Measurements from ENCODE around the gene KRTAP10-4.
"Not testable (repeated sequence)": the region's sequence is repeated elsewhere in the genome, so short reads cannot be mapped to it uniquely, and the experiment has no call there.

Gene KRTAP10-4

DNA sequence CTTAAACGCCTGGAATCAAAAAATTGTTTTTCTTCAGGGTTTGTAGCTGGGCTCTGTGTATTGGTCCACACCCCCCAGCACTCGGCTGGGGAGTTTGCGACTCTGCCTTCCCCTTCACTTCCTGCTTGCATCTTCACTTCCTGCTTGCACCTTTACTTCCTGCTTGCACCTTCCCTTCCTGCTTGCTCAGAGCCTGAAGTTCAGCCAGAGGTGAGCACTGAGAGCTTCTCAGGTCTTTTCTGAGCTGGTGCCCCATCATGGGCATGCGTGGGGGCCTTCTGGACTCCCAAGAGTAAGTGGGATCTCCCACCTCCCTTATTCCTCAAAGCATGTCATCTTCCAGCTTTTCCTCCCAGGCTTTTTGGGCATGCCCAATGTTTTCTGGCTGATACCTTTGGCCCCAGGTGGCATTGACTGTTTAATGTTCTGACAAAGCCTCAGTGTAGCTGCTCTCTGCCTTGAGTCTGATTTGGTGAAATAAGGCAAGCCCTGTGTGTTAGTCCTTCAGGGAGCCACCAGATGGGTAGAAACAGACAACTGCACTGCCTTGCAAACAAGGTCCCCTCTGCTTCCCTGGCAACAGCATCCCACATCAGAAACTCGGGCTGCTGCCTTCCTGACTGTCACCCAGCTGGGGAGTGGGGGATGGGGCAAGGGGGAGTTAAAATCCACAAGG, 25.7 kb upstream of the KRTAP10-4 start:
- H3K27ac Mint-ChIP-seq, result peak overlapping the region; percentile 86
- H3K9me3 Mint-ChIP-seq, result peaks cover 21% of the 10 kb centered on the region
- peaks cover 14% of the 10 kb centered on the region for H3K4me1 Mint-ChIP-seq
- ATAC-seq (peak; percentile 69), DNase-seq (peak; percentile 18)
- peaks cover 2% of the 10 kb centered on the region for H3K27me3 Mint-ChIP-seq
- peak overlapping the region; percentile 52 for H3K4me3 Mint-ChIP-seq
- H3K36me3 Mint-ChIP-seq (ENCODE audit: low read depth), result peaks cover 19% of the 10 kb centered on the region

DNA sequence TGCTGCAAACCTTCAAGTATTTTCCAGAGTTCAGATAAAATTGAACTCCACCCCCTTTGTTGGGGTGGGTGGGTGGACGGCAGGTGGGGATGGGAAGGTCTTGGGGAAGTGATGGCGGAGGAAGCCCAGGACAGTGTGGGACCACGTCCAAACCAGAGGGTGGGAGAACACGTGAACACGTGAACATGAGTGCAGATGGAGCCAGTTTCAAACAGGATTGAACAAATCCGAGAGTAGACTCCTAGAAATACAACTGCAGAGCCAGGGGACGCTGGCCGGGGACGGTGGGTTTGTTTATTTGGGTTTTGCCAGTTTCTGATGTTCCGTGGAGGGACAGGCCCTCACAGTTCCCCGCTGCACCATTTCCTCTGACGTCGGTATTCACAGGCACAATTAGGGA, 25.1 kb upstream of the KRTAP10-4 start:
- DNase-seq, result no peak
- Mint-ChIP-seq H3K36me3 (ENCODE audit: low read depth) (peaks cover 19% of the 10 kb centered on the region), H3K4me3 (no peak overlapping the region), H3K9me3 (peaks cover 24% of the 10 kb centered on the region), H3K27ac (no peak overlapping the region), H3K27me3 (peaks cover 2% of the 10 kb centered on the region), H3K4me1 (peaks cover 14% of the 10 kb centered on the region)
- no peak for ATAC-seq

DNA sequence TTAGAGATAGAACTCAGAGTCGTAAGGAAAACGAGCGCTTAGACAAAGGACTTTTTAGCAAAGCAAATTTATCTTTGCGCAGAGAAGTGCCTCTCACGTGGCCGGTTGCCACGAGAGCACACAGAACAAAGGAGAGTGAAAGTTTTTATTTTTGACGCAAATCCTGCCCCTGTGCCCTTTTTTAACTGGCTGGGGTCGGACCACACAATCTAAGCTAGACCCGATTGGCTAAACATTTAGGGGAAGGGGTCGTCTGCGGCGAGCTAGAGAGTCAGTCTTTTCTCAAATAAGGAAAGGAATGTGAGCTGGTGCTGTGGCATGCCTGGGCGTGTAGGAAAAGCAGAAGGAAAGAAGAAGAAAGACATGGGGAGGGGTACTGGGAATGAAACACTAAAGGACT, 24.6 kb upstream of the KRTAP10-4 start:
- no peak overlapping the region for H3K4me3 Mint-ChIP-seq

DNA sequence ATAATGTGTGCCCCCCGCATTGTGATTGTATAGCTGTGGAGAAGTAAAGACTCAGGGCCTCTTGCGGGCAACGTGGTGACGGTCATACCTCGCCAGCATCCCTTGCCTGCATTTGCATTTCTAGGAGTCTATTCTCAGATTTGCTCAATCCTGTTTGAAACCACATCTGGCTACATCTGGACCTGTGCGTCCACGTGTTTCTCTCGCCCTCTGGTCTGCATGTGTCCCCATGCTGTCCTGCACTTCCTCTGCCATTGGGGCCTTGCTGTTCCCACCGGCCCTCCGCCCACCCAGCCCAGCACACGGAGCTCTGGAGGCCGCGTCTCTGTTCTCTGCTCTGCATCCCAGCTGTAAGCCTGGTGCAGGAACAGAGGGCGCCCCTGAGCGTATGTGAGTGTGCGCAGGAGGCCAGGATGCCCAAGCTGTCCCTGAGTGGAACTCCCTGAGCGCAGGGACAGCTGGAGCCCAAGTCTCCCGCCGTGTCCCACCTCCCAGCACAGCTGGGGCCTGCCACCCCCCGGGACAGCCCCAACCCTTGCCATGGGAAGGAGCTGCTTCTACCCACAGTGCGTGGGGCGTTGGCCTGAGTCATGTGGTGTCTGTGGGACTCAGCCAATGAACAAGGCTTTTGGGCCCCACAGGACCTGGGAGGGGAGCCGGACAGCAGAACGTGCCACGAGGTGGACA, 23.9 kb upstream of the KRTAP10-4 start:
- H3K36me3 Mint-ChIP-seq (ENCODE audit: low read depth), result peaks cover 19% of the 10 kb centered on the region
- no peak overlapping the region for H3K27ac Mint-ChIP-seq
- no peak overlapping the region for H3K4me3 Mint-ChIP-seq
- H3K9me3 Mint-ChIP-seq, result peaks cover 29% of the 10 kb centered on the region
- peaks cover 14% of the 10 kb centered on the region for H3K4me1 Mint-ChIP-seq
- H3K27me3 Mint-ChIP-seq, result peaks cover 2% of the 10 kb centered on the region
- no peak for DNase-seq
- no peak for ATAC-seq

More for the DNA sequence above, 24.6 kb upstream of the KRTAP10-4 start:
- DNase-seq (no peak), ATAC-seq (no peak)
- H3K27me3 Mint-ChIP-seq, result peaks cover 2% of the 10 kb centered on the region
- peaks cover 19% of the 10 kb centered on the region for H3K36me3 Mint-ChIP-seq (ENCODE audit: low read depth)
- peaks cover 14% of the 10 kb centered on the region for H3K4me1 Mint-ChIP-seq
- H3K9me3 Mint-ChIP-seq, result peaks cover 26% of the 10 kb centered on the region
- no peak overlapping the region for H3K27ac Mint-ChIP-seq

DNA sequence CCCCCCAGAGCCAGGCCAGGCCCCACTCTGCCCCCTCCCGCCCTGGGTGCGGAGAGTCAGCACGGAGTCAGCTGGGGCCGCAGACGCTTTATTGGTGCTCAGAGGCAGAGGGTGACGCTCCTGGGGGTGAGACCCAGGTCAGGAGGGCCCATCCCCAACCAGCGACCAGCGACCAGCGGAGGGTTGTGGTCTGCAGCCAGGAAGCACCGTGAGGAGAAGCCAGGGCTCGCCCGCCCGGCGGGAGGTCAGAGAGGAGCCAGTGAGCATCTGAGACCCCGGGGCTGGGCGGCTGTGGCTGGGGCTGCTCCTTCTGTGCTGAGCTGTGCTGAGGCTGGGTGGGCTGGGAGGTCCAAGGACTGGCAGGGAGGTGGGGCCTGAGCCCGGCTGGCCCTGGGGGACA, 23.2 kb upstream of the KRTAP10-4 start:
- DNase-seq, H3K27me3 Mint-ChIP-seq, H3K27ac Mint-ChIP-seq, ATAC-seq, H3K4me3 Mint-ChIP-seq: not testable (repeated sequence)
- Mint-ChIP-seq H3K36me3 (ENCODE audit: low read depth) (peaks cover 19% of the 10 kb centered on the region), H3K4me1 (peaks cover 14% of the 10 kb centered on the region), H3K9me3 (peaks cover 32% of the 10 kb centered on the region)

DNA sequence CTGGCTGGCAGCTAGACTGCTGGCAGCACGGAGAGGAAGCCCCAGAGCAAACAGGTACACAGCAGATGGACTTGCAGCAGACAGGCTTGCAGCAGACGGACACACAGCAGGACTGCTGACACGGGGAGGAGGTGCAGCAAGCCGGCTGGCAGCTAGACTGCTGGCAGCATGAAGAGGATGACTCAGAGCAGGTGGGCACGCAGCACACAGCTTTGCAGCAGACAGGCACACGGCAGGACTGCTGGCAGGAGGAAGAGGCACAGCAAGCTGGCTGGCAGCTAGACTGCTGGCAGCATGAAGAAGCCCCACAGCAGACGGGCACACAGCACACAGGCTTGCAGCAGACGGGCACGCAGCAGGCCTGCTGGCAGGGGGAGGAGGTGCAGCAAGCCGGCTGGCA, 22.7 kb upstream of the KRTAP10-4 start:
- H3K27ac Mint-ChIP-seq, result no peak overlapping the region
- ATAC-seq (no peak), DNase-seq (no peak)
- H3K4me3 Mint-ChIP-seq, result no peak overlapping the region
- peaks cover 5% of the 10 kb centered on the region for H3K27me3 Mint-ChIP-seq
- peaks cover 14% of the 10 kb centered on the region for H3K36me3 Mint-ChIP-seq (ENCODE audit: low read depth)
- peaks cover 14% of the 10 kb centered on the region for H3K4me1 Mint-ChIP-seq
- peaks cover 27% of the 10 kb centered on the region for H3K9me3 Mint-ChIP-seq

DNA sequence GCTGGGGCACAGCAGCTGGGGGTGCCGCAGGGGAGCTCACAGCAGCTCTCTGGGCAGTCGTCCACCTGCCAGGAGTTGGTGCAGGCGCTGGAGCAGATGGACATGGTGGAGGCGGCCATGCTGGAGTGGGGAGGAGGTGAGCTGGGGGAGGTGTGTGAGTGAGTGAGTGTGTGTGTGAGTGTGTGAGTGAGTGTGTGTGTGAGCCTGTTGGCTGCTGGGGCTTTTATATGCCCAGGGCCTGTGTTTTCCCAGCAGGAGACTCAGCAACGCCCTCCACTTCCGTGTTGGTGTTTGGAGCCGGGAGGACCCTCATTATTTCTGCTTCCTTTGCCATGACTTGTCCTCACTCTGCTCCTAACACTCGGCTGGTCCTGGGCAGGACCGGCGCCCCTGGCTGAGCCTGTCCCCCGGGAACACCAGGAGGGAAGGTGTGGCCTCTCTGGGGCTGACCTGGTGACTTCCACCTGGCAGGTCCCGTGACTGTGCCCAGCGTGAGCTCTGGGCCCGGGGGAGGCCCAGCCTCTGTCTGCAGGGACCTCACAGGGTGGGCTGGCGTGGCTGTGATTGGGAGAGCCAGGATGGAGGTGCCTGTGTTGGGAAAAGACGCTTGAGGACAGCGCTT, 22.1 kb upstream of the KRTAP10-4 start, which contains the start of gene KRTAP10-2:
Gene KRTAP10-2, minus strand, starts transcription at position 166 of the 622 bp plus-strand sequence. Its CDS starts 47 bp downstream, at position 119.
- no peak for DNase-seq
- Mint-ChIP-seq H3K9me3 (peaks cover 26% of the 10 kb centered on the region), H3K27ac (no peak within 1 kb of the TSS), H3K4me1 (peaks cover 14% of the 10 kb centered on the region), H3K4me3 (no peak within 1 kb of the TSS), H3K27me3 (peaks cover 8% of the 10 kb centered on the region), H3K36me3 (ENCODE audit: low read depth) (peaks cover 14% of the 10 kb centered on the region)
- ATAC-seq, result no peak

DNA sequence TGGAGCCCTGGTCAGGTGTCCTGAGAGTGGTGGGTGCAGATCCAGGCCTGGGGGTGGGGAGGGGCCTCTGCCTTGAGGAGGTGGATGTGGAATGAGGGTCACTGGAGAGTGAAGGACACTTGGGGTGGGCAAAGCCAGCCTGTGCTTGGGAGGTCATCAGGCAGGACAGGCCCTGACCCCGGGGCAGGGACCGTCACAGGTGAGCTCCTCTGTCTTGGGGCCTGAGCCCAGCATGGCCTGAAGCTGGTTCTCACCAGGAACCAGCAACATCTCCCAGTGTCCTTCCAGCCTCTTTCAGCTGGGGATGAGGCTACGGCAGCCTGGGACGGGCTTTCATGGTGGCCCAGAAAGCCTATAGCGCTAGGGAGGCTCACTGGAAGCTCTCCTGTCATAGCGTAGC, 21.4 kb upstream of the KRTAP10-4 start:
- H3K9me3 Mint-ChIP-seq, result peaks cover 19% of the 10 kb centered on the region
- peaks cover 8% of the 10 kb centered on the region for H3K36me3 Mint-ChIP-seq (ENCODE audit: low read depth)
- H3K4me3 Mint-ChIP-seq, result no peak overlapping the region
- no peak for DNase-seq
- H3K27me3 Mint-ChIP-seq, result peaks cover 8% of the 10 kb centered on the region
- ATAC-seq, result no peak
- peaks cover 11% of the 10 kb centered on the region for H3K4me1 Mint-ChIP-seq
- H3K27ac Mint-ChIP-seq, result no peak overlapping the region

DNA sequence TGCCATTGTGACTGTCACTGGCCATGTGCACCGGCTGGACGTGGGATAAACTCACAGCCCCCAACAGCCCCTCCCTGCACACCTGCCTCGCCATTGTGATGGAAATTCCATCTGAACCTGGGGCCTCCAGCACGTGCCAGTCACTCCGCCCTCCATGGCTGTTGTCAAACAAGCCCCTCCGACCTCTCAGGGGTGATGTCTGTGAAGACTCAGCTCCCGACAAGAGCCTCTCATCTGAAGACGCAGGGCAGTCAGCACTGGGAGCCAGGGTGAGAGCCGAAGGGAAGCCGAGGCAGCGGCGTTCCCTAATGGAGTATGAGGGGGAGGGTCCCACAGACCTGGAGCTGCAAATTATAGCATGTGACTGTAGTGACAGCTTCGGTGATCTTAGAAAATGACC, 20.8 kb upstream of the KRTAP10-4 start:
- DNase-seq (no peak), ATAC-seq (no peak)
- peaks cover 5% of the 10 kb centered on the region for H3K4me1 Mint-ChIP-seq
- no peak overlapping the region for H3K4me3 Mint-ChIP-seq
- peaks cover 14% of the 10 kb centered on the region for H3K9me3 Mint-ChIP-seq
- no peak overlapping the region for H3K27ac Mint-ChIP-seq
- peaks cover 9% of the 10 kb centered on the region for H3K27me3 Mint-ChIP-seq
- H3K36me3 Mint-ChIP-seq (ENCODE audit: low read depth), result peaks cover 2% of the 10 kb centered on the region

DNA sequence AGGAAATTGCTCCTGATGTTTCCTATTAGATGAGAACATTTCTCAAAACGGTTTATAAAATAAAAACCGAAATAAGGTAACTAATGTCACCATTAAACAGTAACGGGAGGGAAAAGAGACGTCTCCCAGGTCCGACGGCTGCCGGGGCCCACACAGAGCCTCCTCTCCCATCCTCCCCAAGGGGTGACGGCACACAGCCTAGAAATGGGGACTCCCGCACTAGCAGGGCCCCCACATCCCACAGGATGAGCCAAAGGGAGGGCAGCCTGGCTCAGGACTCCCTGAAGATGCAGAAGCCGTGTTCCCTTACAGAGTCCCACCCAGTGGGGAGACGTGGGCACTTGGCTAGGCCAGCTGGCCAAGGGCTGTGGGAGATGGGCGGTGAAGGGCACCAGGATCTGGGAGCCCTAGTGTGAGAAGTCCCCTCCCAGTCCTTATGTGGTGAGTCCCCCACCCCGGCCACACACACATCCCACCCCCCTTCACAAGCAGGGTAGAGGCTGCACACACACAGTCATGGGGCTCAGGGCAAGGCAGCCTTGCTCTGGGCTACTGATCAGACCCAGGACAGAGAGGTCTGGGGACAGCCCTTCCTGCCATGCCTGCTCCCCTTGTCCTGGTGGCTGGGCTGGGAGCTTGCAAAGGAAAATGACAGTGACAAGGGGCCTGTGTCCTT, 18.2 kb upstream of the KRTAP10-4 start:
- H3K4me1 Mint-ChIP-seq, result no peaks in the 10 kb centered on the region
- H3K9me3 Mint-ChIP-seq, result peaks cover 13% of the 10 kb centered on the region
- DNase-seq, result no peak
- peaks cover 11% of the 10 kb centered on the region for H3K27me3 Mint-ChIP-seq
- ATAC-seq, result no peak
- no peak overlapping the region for H3K4me3 Mint-ChIP-seq
- H3K36me3 Mint-ChIP-seq (ENCODE audit: low read depth), result no peaks in the 10 kb centered on the region
- H3K27ac Mint-ChIP-seq, result no peak overlapping the region

DNA sequence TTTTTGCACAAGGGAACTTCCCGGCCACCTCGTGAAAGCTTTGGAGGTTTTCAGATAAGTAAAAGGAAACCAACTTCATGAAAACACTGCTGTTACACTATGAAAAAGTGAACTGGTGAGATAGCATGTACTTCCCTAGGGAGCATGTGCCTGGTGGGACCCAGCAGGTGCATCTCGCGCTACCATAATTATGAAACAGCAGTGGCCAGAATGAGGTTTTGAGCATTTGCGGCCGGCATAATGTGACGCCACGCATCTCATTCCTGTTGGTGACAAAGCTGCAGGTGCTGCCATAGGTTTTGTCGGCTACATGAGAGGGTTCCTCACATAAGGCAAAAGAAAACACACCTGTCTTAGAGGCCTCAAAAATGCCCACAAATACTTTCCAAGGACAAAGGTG, 16.6 kb upstream of the KRTAP10-4 start:
- no peak overlapping the region for H3K4me3 Mint-ChIP-seq
- DNase-seq (no peak), ATAC-seq (no peak)
- peaks cover 20% of the 10 kb centered on the region for H3K9me3 Mint-ChIP-seq
- no peaks in the 10 kb centered on the region for H3K4me1 Mint-ChIP-seq
- no peak overlapping the region for H3K27ac Mint-ChIP-seq
- H3K36me3 Mint-ChIP-seq (ENCODE audit: low read depth), result peaks cover 3% of the 10 kb centered on the region
- peaks cover 9% of the 10 kb centered on the region for H3K27me3 Mint-ChIP-seq

DNA sequence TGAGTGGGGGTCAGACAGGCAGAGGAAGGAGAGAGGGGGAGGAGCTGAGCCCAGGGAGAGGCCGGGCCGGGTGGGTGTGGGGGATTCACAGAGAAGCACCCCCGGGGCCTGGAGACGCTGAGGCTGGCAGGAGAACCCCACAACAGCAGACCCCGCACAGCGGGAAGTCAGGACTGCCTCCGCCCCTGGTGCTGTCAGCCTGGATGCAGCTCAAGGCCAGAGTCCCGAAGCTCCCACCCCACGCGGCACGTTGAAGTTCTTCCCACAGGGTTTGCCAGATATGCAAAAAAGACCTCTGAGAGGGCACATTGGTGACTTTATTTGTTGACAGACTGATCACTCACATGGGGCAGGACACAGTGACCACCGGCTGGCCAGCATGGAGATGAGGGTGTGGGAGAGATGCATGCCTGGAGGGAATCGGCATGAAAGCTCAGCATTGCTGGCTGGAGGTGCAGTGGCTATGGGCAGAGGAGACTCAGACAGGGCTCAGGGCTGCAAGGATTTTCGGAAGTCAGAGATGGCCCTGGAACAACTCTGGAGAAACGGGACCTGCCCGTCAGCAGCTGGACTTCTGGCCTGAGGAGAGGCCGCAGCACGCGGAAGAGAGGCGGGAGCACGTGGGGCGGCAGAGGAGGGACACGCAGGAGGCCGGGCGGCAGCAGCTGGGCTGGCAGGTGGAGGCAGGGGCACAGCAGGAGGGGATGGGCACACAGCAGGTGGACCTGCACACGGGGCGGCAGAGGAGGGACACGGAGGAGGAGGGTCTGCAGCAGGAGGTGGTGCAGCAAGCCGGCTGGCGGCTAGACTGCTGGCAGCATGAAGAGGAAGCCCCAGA, 15.8 kb upstream of the KRTAP10-4 start:
- Mint-ChIP-seq H3K27me3 (peaks cover 9% of the 10 kb centered on the region), H3K4me1 (no peaks in the 10 kb centered on the region), H3K9me3 (peaks cover 26% of the 10 kb centered on the region), H3K27ac (no peak overlapping the region), H3K4me3 (no peak overlapping the region), H3K36me3 (ENCODE audit: low read depth) (peaks cover 5% of the 10 kb centered on the region)
- ATAC-seq (no peak), DNase-seq (no peak)

DNA sequence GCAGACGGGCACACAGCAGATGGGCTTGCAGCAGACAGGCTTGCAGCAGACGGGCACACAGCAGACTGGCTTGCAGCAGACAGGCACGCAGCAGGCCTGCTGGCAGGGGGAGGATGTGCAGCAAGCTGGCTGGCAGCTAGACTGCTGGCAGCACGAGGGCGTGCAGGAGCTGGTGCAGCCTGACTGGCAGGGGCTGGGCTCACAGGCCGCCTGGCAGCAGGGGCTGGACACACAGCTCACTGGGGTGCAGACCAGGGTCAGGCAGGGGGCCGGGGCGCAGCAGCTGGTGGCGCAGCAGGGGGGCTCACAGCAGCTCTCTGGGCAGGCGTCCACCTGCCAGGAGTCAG, 15.2 kb upstream of the KRTAP10-4 start:
- not testable (repeated sequence) for DNase-seq; H3K36me3 Mint-ChIP-seq (ENCODE audit: low read depth); H3K27ac Mint-ChIP-seq; ATAC-seq; H3K4me1 Mint-ChIP-seq; H3K27me3 Mint-ChIP-seq; H3K4me3 Mint-ChIP-seq
- peaks cover 24% of the 10 kb centered on the region for H3K9me3 Mint-ChIP-seq

DNA sequence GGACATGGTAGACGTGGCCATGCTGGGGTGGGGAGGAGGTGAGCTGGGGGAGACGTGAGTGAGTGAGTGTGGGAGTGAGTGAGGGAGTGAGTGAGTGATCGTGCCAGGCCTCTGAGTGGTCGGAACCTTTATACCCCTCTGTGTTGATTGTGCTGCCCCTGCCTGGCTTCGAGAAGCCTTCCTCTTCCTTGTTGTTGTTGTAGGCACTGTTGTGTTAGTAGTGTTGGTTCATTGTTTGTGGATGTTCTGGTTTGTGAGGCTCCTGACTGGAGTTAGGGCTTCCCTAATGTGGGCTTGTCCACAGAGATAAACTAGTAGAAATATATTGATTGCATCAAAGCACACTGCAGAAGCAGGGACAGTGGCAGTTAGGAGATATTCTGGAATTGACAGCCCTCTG, 14.8 kb upstream of the KRTAP10-4 start, which contains the start of gene KRTAP10-3:
Gene KRTAP10-3, minus strand, starts transcription at position 101 of the 400 bp plus-strand sequence. Its CDS starts 80 bp downstream, at position 21.
- peaks cover 9% of the 10 kb centered on the region for H3K27me3 Mint-ChIP-seq
- peaks cover 22% of the 10 kb centered on the region for H3K9me3 Mint-ChIP-seq
- H3K4me1 Mint-ChIP-seq, result no peaks in the 10 kb centered on the region
- H3K27ac Mint-ChIP-seq, result no peak within 1 kb of the TSS
- DNase-seq, result no peak
- peaks cover 5% of the 10 kb centered on the region for H3K36me3 Mint-ChIP-seq (ENCODE audit: low read depth)
- ATAC-seq, result no peak
- no peak within 1 kb of the TSS for H3K4me3 Mint-ChIP-seq
